GM12873 (cell line): ENCODE results near the gene UBE2V1.

Experiments used
- TF ChIP-seq, protein P1 (sequence below): IDR thresholded peaks from 2 replicates; pipeline ENCODE4 v1.5.1; 2012; ENCODE audit warnings: low read depth, mild to moderate bottlenecking, moderate library complexity, low read length, control low read depth; ENCODE audit not compliant: insufficient read depth; ENCODE audit errors: missing control alignments

The UBE2V1 gene

DNA sequence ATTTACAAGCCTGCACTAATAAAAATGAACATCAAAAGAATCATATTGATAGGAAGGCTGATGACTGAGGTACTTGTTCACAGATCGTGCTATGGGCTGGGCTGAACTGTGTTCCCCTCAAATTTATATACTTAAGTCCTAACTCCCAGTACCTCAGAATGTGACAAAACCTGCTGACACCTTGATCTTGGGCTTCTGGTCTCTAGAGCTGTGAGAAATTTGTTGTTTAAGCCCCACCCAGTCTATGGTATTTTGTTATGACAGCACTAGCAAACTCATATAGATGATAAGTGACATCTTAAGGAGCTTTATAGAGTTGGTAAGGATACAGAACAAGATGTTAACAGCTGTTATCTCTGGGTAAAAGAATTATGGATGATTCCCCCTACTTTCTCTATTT is 13.8 kb downstream of the UBE2V1 start:
- TF ChIP-seq, protein P1, sequence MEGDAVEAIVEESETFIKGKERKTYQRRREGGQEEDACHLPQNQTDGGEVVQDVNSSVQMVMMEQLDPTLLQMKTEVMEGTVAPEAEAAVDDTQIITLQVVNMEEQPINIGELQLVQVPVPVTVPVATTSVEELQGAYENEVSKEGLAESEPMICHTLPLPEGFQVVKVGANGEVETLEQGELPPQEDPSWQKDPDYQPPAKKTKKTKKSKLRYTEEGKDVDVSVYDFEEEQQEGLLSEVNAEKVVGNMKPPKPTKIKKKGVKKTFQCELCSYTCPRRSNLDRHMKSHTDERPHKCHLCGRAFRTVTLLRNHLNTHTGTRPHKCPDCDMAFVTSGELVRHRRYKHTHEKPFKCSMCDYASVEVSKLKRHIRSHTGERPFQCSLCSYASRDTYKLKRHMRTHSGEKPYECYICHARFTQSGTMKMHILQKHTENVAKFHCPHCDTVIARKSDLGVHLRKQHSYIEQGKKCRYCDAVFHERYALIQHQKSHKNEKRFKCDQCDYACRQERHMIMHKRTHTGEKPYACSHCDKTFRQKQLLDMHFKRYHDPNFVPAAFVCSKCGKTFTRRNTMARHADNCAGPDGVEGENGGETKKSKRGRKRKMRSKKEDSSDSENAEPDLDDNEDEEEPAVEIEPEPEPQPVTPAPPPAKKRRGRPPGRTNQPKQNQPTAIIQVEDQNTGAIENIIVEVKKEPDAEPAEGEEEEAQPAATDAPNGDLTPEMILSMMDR = no peak

DNA sequence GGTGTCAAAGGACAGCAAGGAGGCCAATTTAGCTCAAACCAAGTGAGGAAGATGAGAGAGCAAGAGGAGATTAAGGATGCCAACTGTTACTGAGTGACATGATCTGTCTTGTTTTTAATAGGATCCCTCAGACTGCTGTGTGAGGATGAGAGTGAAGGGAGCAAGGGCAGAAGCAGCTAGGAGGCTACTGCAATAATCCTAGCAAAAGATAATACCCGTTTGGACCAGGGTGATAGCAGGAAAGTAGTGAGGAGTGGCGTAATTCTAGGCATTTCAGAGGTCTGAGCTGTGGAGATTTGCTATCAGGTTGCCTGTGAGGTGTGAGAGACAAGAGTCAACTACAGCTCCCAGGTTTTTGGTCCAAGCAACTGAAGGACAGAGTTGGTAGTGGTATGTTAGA is 14.7 kb downstream of the UBE2V1 start:
- TF ChIP-seq, protein P1 = no peak

DNA sequence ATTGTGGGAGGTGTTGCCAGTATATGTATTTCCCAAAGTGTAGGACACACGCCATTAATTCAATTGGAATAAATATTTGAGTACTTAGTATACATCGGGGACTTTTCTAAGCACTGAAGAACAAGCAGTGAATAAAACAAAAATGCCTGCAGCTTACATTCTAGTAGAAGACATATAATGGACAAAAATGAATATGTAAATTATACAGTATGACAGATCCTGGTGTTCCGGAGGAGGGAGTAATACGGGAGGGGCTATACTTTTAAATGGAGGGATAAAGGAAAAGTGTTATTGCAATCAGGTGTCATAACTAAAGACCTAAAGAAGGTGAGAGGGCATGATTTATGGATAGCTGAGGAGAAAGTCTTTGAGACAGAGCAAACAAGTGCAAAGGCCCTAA is 15.1 kb downstream of the UBE2V1 start:
- TF ChIP-seq, protein P1 = no peak

DNA sequence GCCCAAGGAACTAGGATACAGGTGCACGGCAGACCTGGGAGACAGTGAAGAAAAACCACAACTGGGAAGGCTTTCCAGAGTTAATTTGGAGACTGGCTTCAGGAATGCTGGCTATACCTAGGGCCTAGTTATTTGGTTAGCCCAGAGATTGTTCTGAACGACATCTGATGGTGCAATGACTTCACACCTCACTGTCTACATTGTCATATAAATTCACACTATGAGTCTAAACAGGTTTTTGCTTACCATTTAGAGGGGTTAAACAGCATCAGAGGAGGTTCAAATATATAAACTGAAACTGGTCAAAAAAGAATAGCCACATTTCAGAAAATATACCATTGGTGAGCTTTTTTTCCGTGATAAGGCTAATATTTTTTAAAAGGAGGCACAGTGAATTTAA is 16.7 kb downstream of the UBE2V1 start:
- TF ChIP-seq, protein P1 = no peak

DNA sequence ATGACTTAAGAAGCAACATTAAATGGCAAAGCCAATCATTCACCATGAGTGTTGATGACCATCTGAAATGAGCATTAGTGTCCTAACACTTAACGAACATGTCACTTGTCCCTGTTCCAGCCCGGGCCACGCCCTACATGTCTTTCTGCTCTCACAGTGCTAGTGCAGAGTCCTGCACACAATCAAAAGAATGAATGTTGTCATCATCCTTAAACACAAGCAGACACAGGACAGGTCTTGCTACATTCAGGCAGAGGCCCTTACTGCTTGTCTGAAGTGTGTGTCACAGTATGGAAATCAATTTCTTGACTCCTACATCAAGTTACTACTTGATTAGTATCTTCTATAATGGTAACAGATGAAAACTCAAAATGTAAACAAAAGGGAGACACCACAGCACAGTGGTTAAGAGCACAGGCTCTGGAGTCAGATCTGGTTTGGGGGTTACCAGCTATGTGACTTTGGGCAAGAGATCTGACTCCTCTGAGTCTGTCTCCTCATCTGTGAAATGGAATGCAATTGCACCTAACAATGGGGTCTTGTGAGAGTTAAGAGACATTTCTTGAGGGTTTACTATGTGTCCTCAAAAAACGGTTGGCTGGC is 17.4 kb downstream of the UBE2V1 start:
- TF ChIP-seq, protein P1 = no peak

DNA sequence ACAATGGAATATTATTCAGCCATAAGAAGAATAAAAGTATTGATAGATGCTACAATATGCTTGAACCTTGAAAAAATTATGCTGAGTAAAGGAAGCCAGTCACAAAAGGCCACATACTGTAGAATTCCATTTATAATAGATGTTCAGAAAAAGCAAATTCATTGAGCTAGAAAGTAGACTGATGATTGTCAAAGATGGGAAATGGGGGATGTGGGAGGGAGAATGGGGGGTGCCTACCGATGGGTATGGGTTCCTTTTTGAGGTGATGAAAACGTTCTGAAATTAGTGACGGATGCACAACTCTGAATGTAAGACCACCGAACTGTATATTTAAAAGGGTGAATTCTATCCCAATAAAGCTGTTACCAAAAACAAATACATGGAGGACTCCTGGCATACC is 18.4 kb downstream of the UBE2V1 start:
- TF ChIP-seq, protein P1 = no peak

DNA sequence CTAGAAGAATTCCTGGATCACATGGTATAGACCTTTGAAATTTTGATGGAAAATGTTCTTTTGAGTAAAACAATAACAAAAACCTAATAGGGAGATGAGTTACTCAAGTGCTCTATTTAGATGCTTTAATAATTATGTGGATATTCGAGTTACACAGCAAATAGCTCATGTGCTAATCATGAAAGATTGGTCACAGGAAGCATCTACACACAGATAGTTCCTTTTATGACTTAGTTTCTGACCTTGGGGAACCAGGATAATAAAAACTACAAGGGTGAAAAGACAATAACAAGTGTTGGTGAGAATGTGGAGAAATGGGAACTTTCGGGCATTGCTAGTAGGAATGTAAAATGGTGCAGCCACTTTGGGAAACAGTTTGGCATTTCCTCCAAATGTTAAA is 19.7 kb downstream of the UBE2V1 start:
- TF ChIP-seq, protein P1 = no peak
